Astrocyte of the spinal cord (primary cell): ENCODE data around the gene HDAC5.

Experiments
- DNase-seq: peaks from one replicate; pipeline ENCODE4 v3.0.0; 2011; ENCODE audit warnings: low read depth, low spot score
- H3K4me3 ChIP-seq: 2 replicates; pipeline ENCODE4 v1.5.1; 2011; ENCODE audit warnings: low read depth, mild to moderate bottlenecking, low read length, moderate library complexity
- CTCF ChIP-seq: IDR thresholded peaks from 2 replicates; pipeline ENCODE4 v1.5.1; 2012; ENCODE audit warnings: low read depth, mild to moderate bottlenecking, low read length, inconsistent platforms
- in situ Hi-C: cut with HindIII; loops from 2 replicates; pipeline ENCODE4 v1.10.0; 2017; ENCODE audit warnings: low sequenced_read_pairs

Gene HDAC5

GRCh38 chr17:44117351-44117750 lies 6.1 kb downstream of the HDAC5 start:
- in situ Hi-C loops = no loop called here
- no peak for DNase-seq
- no peak for TF ChIP-seq CTCF
- no peak overlapping the region for H3K4me3 ChIP-seq

- peak; percentile 50 for DNase-seq
- H3K4me3 ChIP-seq = no peak overlapping the region
- in situ Hi-C loops = no loop called here
These were observed 7.6 kb downstream of the HDAC5 start for GRCh38 chr17:44115585-44116415.

GRCh38 chr17:44113868-44114840 lies 9.3 kb downstream of the HDAC5 start:
- DNase-seq = no peak
- in situ Hi-C loops = no loop called here
- H3K4me3 ChIP-seq = no peak overlapping the region
- TF ChIP-seq CTCF = no peak

More at GRCh38 chr17:44115585-44116415, 7.6 kb downstream of the HDAC5 start:
- TF ChIP-seq CTCF = peak; percentile 95

GRCh38 chr17:44113382-44113781 lies 10.1 kb downstream of the HDAC5 start:
- no peak overlapping the region for H3K4me3 ChIP-seq
- in situ Hi-C loops = no loop called here
- no peak for TF ChIP-seq CTCF
- no peak for DNase-seq

- no peak overlapping the region for H3K4me3 ChIP-seq
- in situ Hi-C loops = no loop called here
- TF ChIP-seq CTCF = no peak
- no peak for DNase-seq
These were observed 10.9 kb downstream of the HDAC5 start for GRCh38 chr17:44112284-44113280.

GRCh38 chr17:44111777-44112176 lies 11.7 kb downstream of the HDAC5 start:
- H3K4me3 ChIP-seq = no peak overlapping the region
- no peak for DNase-seq
- TF ChIP-seq CTCF = no peak
- in situ Hi-C loops = no loop called here
